ENCODE results near the gene RFX3. TPM values are rescaled to one million over a fixed set of nuclear protein-coding genes. Genes with fewer than 3 reads are reported as not detected.

RFX3 gene
- total RNA-seq, 1 donor from 2014 or later = 19.2 TPM

DNA sequence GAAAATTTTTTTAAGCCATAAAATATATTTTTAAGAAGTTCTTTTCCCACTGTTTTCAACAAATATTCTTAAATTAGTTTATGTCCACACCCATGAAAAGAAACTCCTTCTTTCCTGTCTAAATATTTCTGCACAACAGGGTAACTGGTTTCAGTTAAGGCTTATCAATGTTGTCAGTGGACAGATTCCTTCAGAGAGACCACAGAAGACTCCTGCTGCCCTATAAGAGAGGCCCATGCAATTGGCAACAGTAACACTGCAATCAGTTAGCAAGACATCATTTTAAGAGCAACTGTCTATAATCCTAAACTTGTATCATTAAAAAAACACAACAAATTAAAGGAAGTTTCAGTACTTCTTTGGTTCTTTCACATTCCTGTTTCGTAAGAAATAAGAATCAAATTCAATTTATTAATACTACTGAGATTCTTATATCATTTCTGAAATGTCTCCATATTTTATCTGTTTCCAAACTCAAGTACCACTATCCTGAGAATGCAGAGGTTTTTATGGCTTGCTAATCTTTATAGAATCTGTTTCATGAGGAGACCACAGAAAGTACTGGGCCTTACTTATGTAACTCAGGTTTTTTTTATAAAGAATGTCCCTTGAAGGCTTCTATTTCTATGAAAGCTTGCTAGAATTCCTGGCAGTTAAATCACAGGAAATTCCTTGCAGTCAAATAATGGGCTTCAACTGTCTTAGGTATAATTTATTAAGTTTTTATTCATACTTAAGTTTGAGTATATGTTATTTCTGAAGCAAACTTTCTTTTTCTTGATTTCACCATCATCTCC is 240.2 kb downstream of the RFX3 start:
- DNase-seq (ENCODE audit: low spot score) = no peak

DNA sequence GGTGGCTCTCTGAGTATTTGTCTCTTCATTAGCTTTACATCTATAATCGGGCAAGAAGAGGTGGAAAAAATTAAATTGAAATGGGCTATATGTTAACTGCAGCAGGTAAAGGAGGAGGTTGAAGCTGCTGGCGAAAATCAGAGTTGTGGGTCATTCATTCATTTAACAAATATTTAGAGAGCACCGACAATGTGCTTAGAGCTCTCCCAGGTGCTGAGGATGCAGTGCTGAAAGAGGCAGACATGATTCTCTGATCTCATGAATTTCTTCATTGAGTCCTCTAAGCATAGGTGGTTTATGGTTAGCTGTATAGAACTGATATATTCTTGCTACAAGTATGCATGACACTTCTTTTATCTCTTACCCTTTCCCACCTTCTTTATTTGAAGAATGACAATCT is 243.4 kb downstream of the RFX3 start:
- DNase-seq (ENCODE audit: low spot score) = no peak

DNA sequence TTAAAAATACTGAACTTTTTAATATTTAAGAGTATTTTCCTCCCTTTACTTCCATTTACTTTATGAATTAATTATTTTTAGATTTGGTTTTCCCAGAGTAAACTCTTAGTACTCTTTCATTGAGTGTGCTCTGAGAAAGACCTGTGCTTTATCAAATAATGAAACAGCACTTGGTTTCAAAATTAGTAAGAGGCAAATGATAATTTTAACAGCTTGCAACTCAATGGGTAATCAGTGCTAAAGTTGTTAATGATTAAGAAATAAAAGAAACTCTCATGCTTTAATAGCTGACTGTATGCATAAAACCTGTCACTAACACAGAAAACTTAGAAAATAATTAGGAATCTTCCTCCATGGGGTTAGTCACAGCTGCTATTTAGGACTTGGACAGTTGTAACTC is 244.4 kb downstream of the RFX3 start:
- DNase-seq (ENCODE audit: low spot score) = no peak

DNA sequence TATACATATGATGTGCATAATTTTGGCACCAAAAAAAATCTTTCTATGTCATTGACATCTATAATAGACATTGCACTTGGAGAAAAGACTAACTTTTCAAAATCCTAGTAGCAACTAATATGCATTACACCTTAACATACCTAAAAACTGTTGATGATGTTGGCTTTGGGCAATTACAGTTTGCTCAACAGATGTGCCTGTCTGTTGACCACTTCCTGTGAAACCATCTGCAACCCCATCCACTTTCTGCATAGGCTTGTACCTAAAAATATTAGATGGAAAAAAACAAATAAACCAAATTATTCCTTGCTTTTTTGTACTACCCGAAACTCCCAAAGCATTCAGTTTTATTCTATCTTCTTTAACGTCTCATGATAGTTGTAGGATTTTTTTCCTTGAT is 248.6 kb downstream of the RFX3 start:
- DNase-seq (ENCODE audit: low spot score) = no peak

DNA sequence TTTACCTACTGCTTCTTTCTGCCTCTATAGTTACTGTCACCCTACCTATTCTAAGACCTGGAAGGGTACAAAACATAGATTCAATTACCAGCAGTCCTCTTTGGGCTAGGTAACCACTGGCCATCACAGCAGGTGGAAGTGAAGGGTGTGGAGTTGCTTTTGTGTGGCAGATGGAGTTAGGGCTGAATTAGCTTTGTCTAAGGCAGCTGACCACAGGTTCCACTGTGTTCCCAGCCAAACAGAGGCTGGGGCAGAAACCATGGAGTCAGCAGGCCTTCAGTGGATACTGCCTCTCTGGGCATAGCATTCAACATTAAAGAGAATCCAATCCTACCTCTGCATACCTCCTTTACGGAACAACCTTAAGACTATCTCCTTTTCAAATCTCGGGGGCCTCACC is 254.2 kb downstream of the RFX3 start:
- DNase-seq (ENCODE audit: low spot score) = no peak

DNA sequence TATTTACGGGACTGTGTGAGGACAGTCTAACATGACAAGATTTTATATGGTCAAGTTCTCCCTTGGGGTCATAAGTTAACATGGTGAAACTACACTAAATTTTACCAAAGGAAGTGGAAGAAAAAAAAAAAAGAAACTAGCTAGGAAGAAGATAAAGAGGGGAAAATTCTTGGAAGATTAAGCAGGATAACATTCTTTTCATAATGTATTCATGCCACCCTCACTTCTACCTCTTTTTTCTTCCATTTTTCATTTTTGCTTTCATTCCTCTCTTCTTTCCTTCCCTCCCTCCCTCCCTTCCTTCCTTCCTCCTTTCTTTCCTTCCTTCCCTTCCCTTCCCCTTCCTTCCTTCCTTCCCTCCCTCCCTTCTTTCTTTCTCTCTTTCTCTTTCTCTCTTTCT is 254.6 kb downstream of the RFX3 start:
- no peak for DNase-seq (ENCODE audit: low spot score)

DNA sequence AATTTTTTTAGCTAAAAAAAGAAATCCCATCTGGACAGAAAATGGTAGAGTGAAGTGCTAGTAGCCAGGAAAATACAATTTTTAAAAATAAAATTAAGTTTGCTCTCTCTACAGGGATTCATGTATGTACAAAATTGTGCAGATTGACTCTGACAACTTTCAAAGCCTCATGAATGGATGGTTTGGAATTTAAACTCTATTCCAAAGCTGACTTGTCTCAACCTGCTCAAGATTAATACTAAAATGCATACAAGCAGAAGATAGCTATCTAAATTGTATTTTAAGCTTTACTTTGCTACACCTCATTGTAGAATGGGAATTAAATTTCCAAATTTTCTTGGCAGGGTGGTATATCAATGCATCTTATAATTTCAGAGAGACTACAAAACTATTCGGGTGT is 257.6 kb downstream of the RFX3 start:
- DNase-seq (ENCODE audit: low spot score) = no peak

DNA sequence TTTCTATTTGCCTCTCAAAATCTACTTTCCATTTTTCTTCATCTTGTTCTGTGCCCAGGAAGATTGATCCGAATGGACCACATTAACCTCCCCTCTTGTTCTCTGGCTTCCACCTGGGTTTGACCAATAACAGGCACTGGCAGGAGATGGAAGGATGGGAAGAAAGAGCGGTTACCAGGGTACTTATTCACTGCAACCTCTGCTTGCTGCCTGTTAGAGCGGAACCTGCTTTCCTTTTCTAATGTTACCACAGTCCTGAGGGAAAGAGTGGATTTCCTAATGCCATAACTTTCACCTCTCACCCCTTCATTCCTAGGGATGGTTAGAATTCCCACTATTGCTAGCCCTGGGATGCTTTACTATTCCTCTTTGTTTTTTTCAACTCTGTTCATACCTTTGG is 262.1 kb downstream of the RFX3 start:
- no peak for DNase-seq (ENCODE audit: low spot score)

DNA sequence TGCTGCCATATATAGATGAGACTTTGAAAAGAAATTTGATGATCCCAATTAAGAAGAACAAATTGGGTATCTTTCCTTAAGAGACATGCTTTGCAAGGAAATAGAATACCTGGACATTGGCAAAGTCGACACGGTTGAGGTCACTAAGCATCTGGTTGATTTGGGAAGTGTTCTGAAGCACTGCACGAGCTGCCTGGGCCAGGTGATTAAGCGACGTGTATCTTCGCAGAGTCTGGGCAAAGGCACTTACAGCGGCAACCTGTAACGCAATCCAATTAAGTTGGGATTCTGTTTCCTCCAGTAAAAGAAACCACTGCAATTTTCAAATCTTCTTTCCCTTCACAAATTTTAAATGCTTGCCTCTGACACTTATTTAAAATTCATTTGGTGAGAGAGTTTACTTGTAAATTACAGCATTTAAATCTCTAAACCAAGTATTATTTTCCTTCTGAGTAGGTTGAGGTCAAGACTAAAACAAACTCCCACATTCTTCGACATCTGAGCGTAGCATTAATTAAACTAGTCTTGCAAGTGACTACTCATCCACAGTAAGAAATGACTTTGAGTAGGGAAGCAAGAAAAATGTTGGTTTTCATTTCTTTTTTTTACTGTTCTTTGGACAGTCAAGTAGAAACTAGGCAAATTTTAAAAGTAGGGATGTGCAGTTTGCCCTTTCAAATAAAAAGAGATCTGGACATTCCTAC is 262.8 kb downstream of the RFX3 start:
- no peak for DNase-seq (ENCODE audit: low spot score)

DNA sequence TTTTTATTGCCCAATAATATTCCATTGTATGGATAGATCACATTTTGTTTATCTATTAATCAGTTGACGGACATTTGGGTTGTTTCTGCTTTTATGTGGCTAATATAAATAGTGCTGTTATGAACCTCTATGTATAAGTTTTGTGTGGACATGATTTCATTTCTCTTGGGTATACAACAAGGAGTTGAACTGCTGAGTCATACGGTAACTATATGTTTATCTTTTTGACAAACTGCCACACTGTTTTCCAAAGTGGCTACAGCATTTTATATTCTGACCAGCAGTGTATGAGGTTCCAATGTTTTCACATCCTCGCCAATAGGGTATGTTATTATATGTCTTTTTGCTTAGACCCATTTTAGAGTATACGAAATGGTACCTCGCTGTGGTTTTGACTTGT is 264.3 kb downstream of the RFX3 start:
- no peak for DNase-seq (ENCODE audit: low spot score)

DNA sequence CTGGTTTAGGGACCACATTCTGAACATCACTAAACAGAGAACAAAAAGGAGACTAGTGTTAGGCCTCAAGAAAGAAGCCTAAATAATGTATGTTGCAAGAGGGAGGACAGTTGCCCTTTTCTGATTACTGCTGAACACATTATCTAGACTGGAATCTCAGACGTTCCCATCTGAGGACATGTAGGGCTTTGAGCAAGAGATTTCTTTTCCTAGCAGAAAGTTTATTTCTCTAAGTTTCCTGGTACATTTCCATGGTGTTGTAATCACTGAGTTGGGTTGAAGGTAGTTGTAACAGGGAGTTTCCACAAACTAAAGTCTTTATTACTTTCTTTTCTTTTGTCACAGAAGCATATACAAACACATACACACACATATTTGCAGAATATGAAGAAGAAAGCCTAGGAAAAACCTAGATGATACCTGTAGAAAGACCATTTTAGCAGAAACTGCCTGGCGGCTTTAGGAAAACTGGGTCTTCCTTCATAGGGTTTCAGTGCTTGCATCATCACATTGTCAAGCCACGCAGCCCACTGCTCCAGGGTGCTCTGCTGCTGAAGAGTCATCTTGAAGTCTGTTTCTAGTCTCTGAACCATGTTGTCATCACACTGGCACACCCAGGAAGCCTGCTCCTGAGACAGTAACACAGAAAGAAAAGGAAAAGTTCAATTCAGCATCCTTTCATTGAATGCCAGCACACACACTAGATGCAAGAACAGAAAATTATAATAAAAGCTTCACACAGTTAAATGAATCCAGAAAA is 269.1 kb downstream of the RFX3 start:
- DNase-seq (ENCODE audit: low spot score) = no peak

DNA sequence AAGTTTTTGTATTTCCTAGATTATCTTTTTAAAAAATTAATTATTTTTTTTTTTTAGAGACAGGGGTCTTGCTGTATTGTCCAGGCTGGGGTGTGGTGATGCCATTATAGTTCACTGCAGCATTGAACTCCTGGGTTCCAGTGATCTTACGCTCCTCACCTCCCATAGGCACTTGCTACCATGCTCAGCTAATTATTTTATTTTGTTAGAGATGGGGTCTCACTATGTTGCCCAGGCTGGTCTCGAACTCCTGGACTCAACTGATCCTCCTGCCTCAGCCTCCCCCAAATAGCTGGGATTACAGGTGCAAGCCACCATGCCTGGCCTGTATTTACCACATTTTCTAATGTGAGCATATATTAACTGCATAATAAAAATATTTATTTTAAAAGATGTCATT is 274.5 kb downstream of the RFX3 start:
- DNase-seq (ENCODE audit: low spot score) = no peak

DNA sequence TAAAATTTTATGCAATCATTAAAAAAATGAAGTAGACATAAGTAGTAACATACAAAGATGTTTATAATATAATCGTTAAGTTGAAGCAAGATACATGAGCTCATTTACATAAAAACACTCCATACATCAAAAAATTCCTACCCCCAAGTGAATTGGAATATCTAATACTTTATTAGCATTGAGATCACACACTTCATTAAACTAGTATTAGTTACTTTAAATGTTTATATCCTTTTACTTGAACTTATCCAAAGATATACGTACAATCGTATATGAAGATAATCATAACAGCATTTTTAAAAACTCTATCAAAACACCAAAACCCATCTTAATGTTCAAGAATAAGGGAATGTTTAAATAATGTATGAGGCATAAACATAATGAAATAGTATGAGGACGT is 275.1 kb downstream of the RFX3 start:
- DNase-seq (ENCODE audit: low spot score) = no peak

DNA sequence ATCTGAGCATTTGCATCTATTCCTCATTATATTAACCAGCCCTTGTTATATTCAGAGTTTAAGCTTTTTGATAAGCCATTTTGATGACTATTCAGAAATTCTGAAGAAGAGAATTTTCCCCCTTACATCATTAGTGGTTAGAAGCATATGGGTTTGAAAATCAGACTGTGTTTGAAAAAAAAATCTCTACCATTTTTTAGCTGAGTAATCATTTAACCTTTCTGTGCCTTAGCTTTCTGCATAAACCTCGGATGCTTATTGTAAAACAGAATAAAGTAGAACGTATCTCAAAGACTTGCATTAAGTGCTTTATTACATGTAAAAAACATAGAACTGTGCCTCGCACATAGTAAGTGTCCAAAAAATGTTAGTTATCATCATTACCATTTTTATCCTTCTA is 278.6 kb downstream of the RFX3 start:
- no peak for DNase-seq (ENCODE audit: low spot score)

DNA sequence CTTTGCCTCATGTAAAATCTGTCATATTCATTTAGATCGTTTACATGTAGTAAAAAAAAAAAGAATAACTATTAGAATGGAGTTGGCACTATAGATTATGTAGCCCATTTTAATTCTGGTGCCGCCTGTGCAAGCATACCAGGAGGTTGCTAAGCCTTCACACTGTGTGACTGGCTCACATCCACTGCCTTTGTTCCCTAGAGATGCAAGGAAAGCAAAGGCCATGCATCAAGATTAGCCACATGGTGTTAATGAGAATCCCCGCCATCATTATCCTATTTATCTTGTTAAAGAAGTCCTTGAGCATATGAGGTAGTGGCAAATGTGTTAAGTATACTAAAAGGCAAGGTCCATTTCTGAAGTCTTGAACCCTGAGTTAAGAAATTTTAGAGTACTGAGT is 279.6 kb downstream of the RFX3 start:
- no peak for DNase-seq (ENCODE audit: low spot score)

DNA sequence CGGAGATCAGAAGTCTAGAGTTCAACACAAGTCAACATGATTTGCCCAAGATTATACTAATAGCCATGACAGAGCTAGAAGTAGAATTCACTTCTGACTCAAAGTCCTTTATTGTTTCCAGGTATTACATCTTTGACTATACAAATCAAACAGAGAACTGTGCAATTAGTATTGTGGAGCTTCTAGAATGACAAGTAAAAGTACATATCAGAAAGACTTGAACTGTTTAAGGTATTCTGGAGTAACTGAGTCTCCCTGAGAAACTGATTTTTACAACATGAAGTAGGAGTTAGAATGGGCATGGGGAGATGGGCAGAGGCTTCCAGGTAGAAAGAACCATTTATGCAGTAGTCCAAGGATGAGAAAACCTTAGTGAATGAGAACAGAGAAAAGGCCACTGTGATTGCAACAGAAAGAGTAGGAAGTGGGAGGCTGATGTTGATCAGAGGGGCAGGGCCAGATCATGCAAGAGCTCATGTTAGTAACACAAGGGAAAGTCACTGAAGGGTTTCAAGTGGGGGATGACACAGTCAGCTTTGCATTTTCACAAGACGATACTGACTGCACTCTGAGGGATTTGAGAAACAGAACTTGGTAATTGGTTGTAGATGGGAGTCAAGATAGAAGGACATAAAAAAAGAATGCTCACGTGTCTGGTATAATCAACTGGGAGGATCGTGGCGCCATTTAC is 280.7 kb downstream of the RFX3 start:
- no peak for DNase-seq (ENCODE audit: low spot score)

DNA sequence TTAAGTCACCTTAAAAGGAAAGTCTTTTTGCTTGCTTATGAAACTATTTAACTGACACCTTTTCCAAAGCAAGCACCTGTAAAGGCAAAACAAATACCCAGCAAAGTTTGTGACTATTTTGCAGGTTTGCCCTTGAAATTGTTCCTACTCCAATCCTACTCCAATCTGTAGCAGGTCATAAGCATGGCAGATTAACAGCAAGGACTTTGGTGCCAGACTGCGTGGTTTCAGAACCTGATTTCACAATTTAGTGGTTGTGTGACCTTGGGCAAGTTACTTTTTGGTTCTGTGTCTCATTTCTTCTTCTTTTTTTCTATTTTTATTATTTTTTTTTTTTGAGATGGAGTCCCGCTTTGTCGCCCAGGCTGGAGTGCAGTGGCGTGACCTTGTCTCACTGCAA is 282.1 kb downstream of the RFX3 start:
- DNase-seq (ENCODE audit: low spot score) = no peak

DNA sequence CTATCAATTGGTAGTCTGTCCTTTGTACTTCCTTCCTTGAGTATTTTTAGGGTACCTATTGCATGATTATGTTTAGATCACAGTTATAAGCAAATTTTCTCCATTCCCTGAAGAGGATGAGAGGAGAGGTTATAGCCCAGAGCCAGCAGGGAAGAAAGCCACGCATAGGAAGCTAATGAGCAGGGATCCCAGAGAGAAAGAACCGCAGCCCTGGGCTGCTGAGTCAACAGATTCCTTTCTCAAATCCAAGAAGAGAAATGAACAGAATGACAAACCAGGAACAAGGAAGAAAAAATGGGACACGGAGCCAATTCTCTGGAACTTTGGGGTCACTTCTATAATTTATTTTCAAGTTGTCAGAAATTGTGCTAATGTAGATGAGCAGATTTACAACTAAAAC is 284.5 kb downstream of the RFX3 start:
- DNase-seq (ENCODE audit: low spot score) = no peak

DNA sequence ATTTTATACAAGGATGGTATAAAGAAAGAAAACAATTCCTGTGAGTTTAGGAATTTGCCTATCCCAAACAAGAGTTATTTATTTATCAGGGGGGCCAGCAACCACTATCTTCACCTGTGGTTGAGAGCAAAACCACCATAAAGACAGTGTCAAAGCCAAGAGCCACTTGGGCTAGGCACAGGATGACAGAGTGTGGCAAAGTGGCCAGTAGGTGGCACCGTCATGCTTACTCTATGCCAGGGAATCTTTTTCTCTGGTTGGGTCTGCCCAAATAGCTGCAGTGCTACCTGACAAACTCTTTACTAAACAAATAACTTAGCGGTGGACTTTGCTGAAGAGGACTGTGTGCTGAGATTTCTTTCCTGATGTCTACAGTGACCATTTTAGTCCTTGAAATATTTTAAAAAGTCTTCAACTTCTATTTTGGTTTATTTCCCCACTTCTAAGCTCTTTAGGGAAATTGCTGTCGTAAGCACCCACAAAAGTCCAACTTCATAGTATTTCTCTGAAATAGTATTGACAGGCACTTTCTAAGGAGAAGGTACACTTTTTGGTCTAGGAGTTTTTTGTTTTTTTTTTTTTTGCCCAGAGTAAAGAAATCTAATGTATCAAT is 285.0 kb downstream of the RFX3 start:
- peak; percentile 64 for DNase-seq (ENCODE audit: low spot score)

DNA sequence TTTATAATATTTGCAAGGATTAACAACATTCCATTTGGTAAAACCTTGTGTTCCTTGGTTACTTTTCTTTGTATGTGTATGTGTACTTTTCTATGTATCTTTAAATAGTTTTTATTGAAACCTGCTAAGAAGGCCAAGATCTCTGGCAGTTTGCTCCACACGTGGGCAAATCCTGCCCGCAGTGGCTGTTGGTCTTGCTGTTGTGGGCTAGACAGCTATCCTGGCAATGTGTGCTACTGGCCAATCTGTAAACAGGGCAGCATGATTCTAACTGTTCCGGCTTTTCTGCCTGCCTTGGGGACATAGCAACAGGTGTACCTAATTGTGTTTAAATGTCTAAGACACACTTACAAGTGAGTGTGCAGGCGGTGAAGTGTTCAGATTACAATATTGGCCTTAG is 286.6 kb downstream of the RFX3 start:
- DNase-seq (ENCODE audit: low spot score) = no peak

DNA sequence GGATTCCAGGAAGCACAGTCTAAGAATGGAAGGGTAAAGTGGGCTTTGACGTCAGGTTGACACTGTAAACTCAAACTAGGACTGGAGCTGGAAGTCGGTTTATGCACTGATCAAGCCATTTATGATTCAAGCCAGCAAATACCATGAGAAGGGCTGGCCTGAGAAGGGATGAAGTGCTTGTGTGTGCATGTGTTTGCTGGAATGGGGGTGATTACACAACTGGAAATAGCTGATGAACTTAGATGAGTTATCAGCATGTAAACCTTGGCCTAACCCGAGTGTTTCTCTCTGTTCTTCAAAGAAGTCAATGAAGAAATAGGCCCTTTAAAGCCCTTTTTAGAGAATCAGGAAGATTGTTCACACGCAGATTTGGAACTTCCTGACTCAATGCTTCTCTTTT is 287.6 kb downstream of the RFX3 start:
- no peak for DNase-seq (ENCODE audit: low spot score)

DNA sequence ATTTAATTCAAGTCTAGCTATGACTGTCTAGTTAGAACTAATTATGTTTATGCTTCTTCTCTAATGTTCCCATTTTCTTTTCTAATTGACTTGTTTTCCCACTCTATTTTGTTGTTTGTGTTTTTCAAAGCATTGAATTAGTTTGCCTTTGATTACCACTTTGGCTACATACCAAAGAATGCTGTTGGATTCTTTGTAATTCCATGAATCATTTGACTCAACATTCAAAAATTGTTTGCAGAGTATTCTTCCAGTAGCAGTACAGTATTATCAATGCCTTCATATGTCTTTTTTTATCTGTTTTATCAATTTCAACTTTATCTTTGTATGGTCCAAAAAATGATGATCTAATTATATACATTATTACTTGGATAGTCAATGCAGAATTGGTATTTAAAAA is 288.7 kb downstream of the RFX3 start:
- no peak for DNase-seq (ENCODE audit: low spot score)

Data from ureter (tissue), 1 donor.